Nephron (organoid): ENCODE results near the gene FSIP1.
A peak's percentile ranks its signal among the peaks of the same experiment; 100 is the strongest.

Experiments
- H3K27ac Mint-ChIP-seq, 3 experiments: 2 replicates each; pipeline ENCODE4 v1.8.0; 2020; ENCODE audit warnings: mixed read lengths in 3 of 3, mild to moderate bottlenecking in 2 of 3, moderate library complexity in 1 of 3
- H3K27me3 Mint-ChIP-seq: 2 replicates; pipeline ENCODE4 v1.8.0; 2021; ENCODE audit warnings: low read depth, mild to moderate bottlenecking, moderate library complexity, mixed read lengths
- H3K36me3 Mint-ChIP-seq: 2 replicates; pipeline ENCODE4 v1.8.0; 2020; ENCODE audit warnings: low read depth, mixed read lengths
- H3K4me1 Mint-ChIP-seq: 2 replicates; pipeline ENCODE4 v1.8.0; 2020; ENCODE audit warnings: mixed read lengths
- H3K4me3 Mint-ChIP-seq, 3 experiments: 2 replicates each; pipeline ENCODE4 v1.8.0; 2020; ENCODE audit warnings: mild to moderate bottlenecking in 3 of 3, mixed read lengths in 3 of 3, moderate library complexity in 2 of 3
- H3K9me3 Mint-ChIP-seq: 2 replicates; pipeline ENCODE4 v1.8.0; 2020; ENCODE audit warnings: mixed read lengths
- CTCF ChIP-seq, 3 experiments: fragments of 200-600 bp; sonication (generic); IDR thresholded peaks; one replicate each; pipeline ENCODE4 v1.5.0; 2021; ENCODE audit warnings: antibody characterized with exemption in 3 of 3; ENCODE audit not compliant: unreplicated experiment in 3 of 3

The FSIP1 gene

GRCh38 chr15:39721893-39722292, 60.7 kb downstream of the FSIP1 start:
- TF ChIP-seq CTCF (IDR thresholded peaks at IDR 0.05; ENCODE audit: unreplicated experiment in 3 of 3), result no peak

GRCh38 chr15:39720621-39721611, 61.7 kb downstream of the FSIP1 start:
- Mint-ChIP-seq H3K4me3 (no peak overlapping the region), H3K36me3 (no peaks in the 10 kb centered on the region), H3K4me1 (peaks cover 39% of the 10 kb centered on the region), H3K9me3 (no peaks in the 10 kb centered on the region), H3K27me3 (no peaks in the 10 kb centered on the region), H3K27ac (peak overlapping the region; percentile 8 to 88 (median 51))
- no peak for TF ChIP-seq CTCF (IDR thresholded peaks at IDR 0.05; ENCODE audit: unreplicated experiment in 3 of 3)

More at GRCh38 chr15:39721893-39722292, 60.7 kb downstream of the FSIP1 start:
- Mint-ChIP-seq H3K4me3 (no peak overlapping the region), H3K36me3 (no peaks in the 10 kb centered on the region), H3K4me1 (peaks cover 39% of the 10 kb centered on the region), H3K9me3 (no peaks in the 10 kb centered on the region), H3K27ac (peak overlapping the region in 2 of 3 experiments; percentile 47 to 88), H3K27me3 (no peaks in the 10 kb centered on the region)

- Mint-ChIP-seq H3K4me3 (no peak overlapping the region), H3K27ac (peak overlapping the region in 2 of 3 experiments; percentile 8 to 88), H3K36me3 (no peaks in the 10 kb centered on the region), H3K27me3 (no peaks in the 10 kb centered on the region), H3K9me3 (no peaks in the 10 kb centered on the region), H3K4me1 (peaks cover 39% of the 10 kb centered on the region)
- no peak for TF ChIP-seq CTCF (IDR thresholded peaks at IDR 0.05; ENCODE audit: unreplicated experiment in 3 of 3)
These were observed 62.6 kb downstream of the FSIP1 start for GRCh38 chr15:39720081-39720480.

- H3K27ac Mint-ChIP-seq, result peak overlapping the region in 1 of 3 experiments; percentile 88
- H3K4me1 Mint-ChIP-seq, result peaks cover 39% of the 10 kb centered on the region
These were observed 63.5 kb downstream of the FSIP1 start for GRCh38 chr15:39719109-39719508.

GRCh38 chr15:39717134-39717533, 65.5 kb downstream of the FSIP1 start:
- no peak overlapping the region for H3K4me3 Mint-ChIP-seq
- no peaks in the 10 kb centered on the region for H3K27me3 Mint-ChIP-seq
- H3K4me1 Mint-ChIP-seq, result peaks cover 32% of the 10 kb centered on the region
- TF ChIP-seq CTCF (IDR thresholded peaks at IDR 0.05; ENCODE audit: unreplicated experiment in 3 of 3), result no peak
- H3K27ac Mint-ChIP-seq, result no peak overlapping the region
- no peaks in the 10 kb centered on the region for H3K36me3 Mint-ChIP-seq
- no peaks in the 10 kb centered on the region for H3K9me3 Mint-ChIP-seq

More at GRCh38 chr15:39719109-39719508, 63.5 kb downstream of the FSIP1 start:
- H3K36me3 Mint-ChIP-seq, result no peaks in the 10 kb centered on the region
- no peaks in the 10 kb centered on the region for H3K9me3 Mint-ChIP-seq
- no peaks in the 10 kb centered on the region for H3K27me3 Mint-ChIP-seq
- TF ChIP-seq CTCF (IDR thresholded peaks at IDR 0.05; ENCODE audit: unreplicated experiment in 3 of 3), result no peak
- no peak overlapping the region for H3K4me3 Mint-ChIP-seq
